IPS-18a (cell line): ENCODE measurements around the gene HEPN1.

ENCODE experiments used
- H3K27ac ChIP-seq: one replicate; pipeline ENCODE4 v1.5.1; 2013; ENCODE audit warnings: low read length
- H3K27me3 ChIP-seq: one replicate; pipeline ENCODE4 v1.6.1; 2013; ENCODE audit warnings: mild to moderate bottlenecking, low read length; ENCODE audit not compliant: control insufficient read depth, insufficient read depth
- H3K36me3 ChIP-seq: one replicate; pipeline ENCODE4 v1.6.1; 2013; ENCODE audit warnings: low read depth, low read length; ENCODE audit not compliant: control insufficient read depth
- H3K4me1 ChIP-seq: one replicate; pipeline ENCODE4 v1.6.1; 2013; ENCODE audit warnings: low read depth, low read length; ENCODE audit not compliant: control insufficient read depth
- H3K4me3 ChIP-seq: one replicate; pipeline ENCODE4 v1.5.1; 2013; ENCODE audit warnings: low read length
- H3K9ac ChIP-seq: one replicate; pipeline ENCODE4 v1.6.1; 2013; ENCODE audit warnings: mild to moderate bottlenecking, low read length, moderate library complexity
- H3K9me3 ChIP-seq: one replicate; pipeline ENCODE4 v1.6.1; 2013; ENCODE audit warnings: low read depth, low read length; ENCODE audit not compliant: control insufficient read depth

HEPN1 gene

DNA sequence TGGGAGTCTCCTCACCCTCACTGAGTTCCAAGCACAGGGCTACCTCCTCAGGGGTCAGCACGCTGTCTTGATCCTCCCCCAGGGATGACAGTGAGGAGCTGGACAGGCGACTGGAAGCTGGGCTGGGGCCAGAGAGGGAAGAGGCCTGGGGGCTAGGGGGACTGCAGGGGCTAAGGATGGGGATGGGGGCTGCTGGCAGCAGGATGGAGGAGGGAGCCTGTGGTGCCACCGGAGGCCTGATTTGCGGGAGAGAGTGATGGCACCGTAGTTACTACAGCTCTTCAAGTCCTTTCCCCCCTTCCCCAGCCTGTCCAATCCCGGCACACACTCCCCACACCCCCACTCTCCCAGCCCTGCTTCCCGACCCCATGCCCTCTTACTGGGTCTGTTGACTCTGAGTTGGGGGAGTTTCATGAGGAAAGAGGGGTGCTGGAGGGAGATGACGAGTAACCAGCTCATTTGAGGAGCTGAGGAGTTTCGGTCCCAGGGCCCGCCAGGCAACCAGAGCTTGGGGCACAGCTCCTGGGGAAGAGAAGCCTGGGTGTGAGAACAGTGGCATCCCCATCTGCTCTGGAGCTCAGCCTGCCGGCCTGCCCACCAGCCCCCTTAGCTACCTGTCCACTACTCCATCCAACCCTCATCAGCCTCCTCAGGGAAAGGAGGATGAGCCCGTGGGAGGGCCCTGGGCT lies 31.9 kb upstream of the HEPN1 start:
- Histone ChIP-seq H3K9me3 (no peaks in the 10 kb centered on the region), H3K36me3 (no peaks in the 10 kb centered on the region), H3K27ac (no peak overlapping the region), H3K4me3 (no peak overlapping the region), H3K4me1 (no peaks in the 10 kb centered on the region), H3K27me3 (peaks cover 5% of the 10 kb centered on the region), H3K9ac (no peak overlapping the region)

DNA sequence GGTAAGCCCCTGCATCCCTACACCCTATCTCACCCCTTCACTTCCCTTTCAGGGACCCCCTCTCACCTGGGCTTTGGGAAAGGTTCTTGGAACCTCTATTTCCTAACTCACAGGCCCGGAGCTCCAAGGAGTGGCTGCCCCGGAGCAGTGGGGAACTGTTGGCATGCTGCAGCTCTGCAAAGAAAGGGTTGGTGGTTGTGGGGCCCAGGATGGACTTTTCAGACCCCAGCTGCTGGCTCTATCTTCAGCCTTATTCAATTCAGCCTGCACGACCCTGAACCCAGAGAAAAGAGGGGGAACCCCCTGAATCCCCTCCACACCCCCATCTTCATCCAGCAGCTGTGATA lies 31.4 kb upstream of the HEPN1 start:
- Histone ChIP-seq H3K36me3 (no peaks in the 10 kb centered on the region), H3K4me1 (no peaks in the 10 kb centered on the region), H3K9ac (no peak overlapping the region), H3K27ac (no peak overlapping the region), H3K4me3 (no peak overlapping the region), H3K9me3 (no peaks in the 10 kb centered on the region), H3K27me3 (peaks cover 5% of the 10 kb centered on the region)

GRCh38 chr11:124889191-124890091 lies 29.6 kb upstream of the HEPN1 start:
- Histone ChIP-seq H3K27ac (no peak overlapping the region), H3K4me3 (no peak overlapping the region), H3K9me3 (no peaks in the 10 kb centered on the region), H3K27me3 (peaks cover 5% of the 10 kb centered on the region), H3K36me3 (no peaks in the 10 kb centered on the region), H3K9ac (no peak overlapping the region), H3K4me1 (no peaks in the 10 kb centered on the region)

- no peaks in the 10 kb centered on the region for H3K9me3 ChIP-seq
- H3K4me3 ChIP-seq: no peak overlapping the region
- no peak overlapping the region for H3K9ac ChIP-seq
- H3K27me3 ChIP-seq: peaks cover 5% of the 10 kb centered on the region
- no peaks in the 10 kb centered on the region for H3K4me1 ChIP-seq
- H3K36me3 ChIP-seq: no peaks in the 10 kb centered on the region
- no peak overlapping the region for H3K27ac ChIP-seq
These were observed 28.9 kb upstream of the HEPN1 start for GRCh38 chr11:124890151-124890550.

GRCh38 chr11:124890683-124891372 lies 28.2 kb upstream of the HEPN1 start:
- Histone ChIP-seq H3K4me1 (no peaks in the 10 kb centered on the region), H3K4me3 (no peak overlapping the region), H3K9ac (no peak overlapping the region), H3K27me3 (peaks cover 5% of the 10 kb centered on the region), H3K36me3 (no peaks in the 10 kb centered on the region), H3K9me3 (no peaks in the 10 kb centered on the region), H3K27ac (no peak overlapping the region)

DNA sequence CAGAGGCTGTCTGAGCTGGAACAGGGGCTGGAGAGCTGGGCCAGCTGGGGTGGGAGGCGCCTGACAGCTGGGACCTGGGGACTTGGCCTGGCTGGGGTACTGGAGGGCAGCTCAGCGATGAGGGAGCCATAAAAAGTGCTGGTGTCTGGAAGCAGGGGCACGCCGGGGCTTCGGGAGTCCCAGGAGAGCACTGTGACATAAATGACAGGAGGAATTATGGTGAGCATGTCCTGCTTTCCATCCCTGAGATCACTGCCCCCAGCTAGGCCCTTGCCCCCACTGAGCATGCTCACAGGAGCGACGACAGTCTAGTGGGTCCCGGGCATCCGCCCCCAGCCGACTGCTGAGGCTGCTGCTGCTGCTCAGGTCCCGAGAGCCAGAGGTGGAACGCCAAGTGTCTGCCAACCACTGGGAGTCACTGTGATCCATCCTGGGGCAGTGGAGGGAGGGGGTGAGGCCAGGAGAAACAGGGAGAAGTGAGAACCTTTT lies 27.6 kb upstream of the HEPN1 start:
- no peak overlapping the region for H3K9ac ChIP-seq
- no peaks in the 10 kb centered on the region for H3K36me3 ChIP-seq
- no peak overlapping the region for H3K27ac ChIP-seq
- peaks cover 5% of the 10 kb centered on the region for H3K27me3 ChIP-seq
- no peaks in the 10 kb centered on the region for H3K9me3 ChIP-seq
- H3K4me3 ChIP-seq: no peak overlapping the region
- H3K4me1 ChIP-seq: no peaks in the 10 kb centered on the region

- H3K27ac ChIP-seq: no peak overlapping the region
- H3K9me3 ChIP-seq: no peaks in the 10 kb centered on the region
- H3K4me3 ChIP-seq: no peak overlapping the region
- peaks cover 5% of the 10 kb centered on the region for H3K27me3 ChIP-seq
- H3K9ac ChIP-seq: no peak overlapping the region
- H3K4me1 ChIP-seq: no peaks in the 10 kb centered on the region
- no peaks in the 10 kb centered on the region for H3K36me3 ChIP-seq
These were observed 26.9 kb upstream of the HEPN1 start for GRCh38 chr11:124892146-124892545.

- H3K27ac ChIP-seq: no peak overlapping the region
- H3K9ac ChIP-seq: no peak overlapping the region
- H3K4me3 ChIP-seq: no peak overlapping the region
- H3K9me3 ChIP-seq: no peaks in the 10 kb centered on the region
- H3K36me3 ChIP-seq: no peaks in the 10 kb centered on the region
- H3K4me1 ChIP-seq: no peaks in the 10 kb centered on the region
- H3K27me3 ChIP-seq: peaks cover 5% of the 10 kb centered on the region
These were observed 26.1 kb upstream of the HEPN1 start for GRCh38 chr11:124892750-124893454.

DNA sequence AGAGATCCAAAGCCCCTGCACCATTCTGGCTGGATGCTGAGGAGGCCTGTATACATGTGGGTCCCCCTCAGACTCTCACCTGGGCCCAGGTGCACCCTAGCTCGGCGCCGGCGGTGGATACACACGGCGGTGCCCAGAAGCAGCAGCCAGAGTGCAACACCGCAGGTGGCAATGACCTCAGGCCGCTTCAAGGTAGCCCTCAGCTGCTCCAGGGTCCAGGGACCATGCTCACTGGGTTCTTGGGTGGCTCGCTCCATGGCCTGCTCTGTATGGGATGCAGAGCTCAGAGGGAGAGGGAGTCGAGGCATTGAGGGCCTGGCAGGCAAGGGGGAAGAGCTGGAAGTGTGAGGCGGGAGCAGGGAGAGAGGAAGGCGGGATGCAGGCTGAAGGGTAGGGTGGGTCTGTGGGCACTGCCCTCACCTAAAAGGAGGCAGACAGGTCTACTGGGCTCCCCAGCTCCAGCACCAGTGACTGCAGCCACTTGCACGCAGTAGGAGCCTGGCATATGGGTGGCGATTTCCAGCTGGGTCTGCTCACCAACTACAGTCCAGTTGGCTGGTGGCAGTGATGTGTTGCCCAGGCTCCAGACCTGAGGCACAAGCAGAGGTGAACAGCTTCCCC lies 25.2 kb upstream of the HEPN1 start:
- Histone ChIP-seq H3K4me1 (peaks cover 7% of the 10 kb centered on the region), H3K36me3 (no peaks in the 10 kb centered on the region), H3K27ac (no peak overlapping the region), H3K4me3 (no peak overlapping the region), H3K9ac (no peak overlapping the region), H3K9me3 (no peaks in the 10 kb centered on the region), H3K27me3 (no peaks in the 10 kb centered on the region)

DNA sequence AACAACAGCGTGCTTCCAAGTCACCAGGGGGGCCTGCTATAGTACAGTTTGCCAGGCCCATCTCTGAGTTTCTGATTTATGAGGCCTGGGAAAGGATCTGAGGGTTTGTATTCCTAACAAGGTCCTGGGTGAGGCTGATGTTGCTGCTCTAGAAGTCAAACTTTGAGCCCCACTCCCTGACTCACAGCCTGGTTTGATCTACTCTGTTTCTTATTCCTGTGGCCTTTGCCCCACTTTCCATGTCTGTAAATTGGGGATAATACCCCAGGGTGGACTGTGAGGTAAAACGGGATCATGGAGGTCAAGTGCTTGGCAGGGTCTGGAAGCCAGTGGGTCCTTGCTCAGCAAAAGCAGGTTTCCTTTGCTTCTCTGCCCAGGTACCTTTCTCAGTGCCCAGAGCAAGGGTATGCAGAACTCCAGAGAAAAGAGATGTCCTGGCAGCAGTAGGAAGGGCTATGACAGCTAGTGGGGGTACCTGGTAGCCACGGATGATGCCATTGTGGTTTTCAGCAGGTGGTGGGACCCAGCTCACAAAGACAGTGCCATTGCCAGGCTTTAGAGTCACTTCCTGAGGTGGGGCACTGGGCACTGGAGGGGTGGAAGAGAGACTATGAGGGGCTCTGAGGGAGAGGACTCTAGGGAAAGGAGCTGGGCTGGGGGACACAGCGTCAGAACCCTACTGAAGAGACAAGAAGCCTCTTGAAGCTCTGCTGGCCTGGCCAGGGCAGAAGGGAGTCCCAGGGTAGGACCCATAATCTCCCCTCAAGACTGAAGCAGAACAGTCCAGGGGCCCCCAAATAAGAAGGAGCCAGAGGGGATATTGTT lies 24.2 kb upstream of the HEPN1 start:
- no peaks in the 10 kb centered on the region for H3K9me3 ChIP-seq
- peaks cover 12% of the 10 kb centered on the region for H3K4me1 ChIP-seq
- H3K4me3 ChIP-seq: no peak overlapping the region
- H3K27me3 ChIP-seq: no peaks in the 10 kb centered on the region
- H3K27ac ChIP-seq: no peak overlapping the region
- H3K36me3 ChIP-seq: no peaks in the 10 kb centered on the region
- no peak overlapping the region for H3K9ac ChIP-seq
